ENCODE data around the gene GSTO1.

DNA sequence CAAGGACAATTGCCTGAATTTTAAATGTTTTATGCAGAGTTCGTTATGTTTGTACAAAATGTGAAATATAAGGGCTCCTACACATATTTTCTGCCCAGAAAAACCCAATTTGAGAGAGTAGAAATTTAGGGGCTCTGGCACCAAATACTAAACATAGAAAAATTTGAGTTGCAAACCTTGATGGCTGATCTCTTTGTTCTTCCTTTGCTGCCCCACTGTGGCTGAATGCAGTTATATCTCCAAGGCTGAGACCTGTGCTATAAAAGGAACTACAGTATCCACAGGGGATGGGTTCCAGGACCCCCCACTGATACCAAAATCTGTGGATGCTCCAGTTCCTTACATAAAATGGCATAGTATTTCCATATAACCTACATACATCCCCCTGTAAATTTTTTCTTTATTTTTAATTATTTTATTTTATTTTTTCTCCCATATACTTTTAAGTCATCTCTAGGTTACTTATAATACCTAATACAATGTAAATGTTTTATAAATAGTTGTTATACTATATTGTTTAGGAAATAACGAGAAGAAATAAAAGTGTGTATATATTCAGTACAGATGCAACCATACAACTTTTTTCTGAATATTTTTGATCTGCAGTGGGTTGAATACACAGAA lies 45.0 kb upstream of the GSTO1 start:
- no peak for TF ChIP-seq EZH2phosphoT487 (IDR thresholded peaks at IDR 0.05; ENCODE audit: insufficient read depth, low read depth)
- no peak for TF ChIP-seq EZH2 (IDR thresholded peaks at IDR 0.05; ENCODE audit: insufficient read depth, poor library complexity, severe bottlenecking)
